Measurements from ENCODE around the gene GALNT10.

GRCh38 chr5:154332451-154332850, 141.9 kb downstream of the GALNT10 start:
- TF ChIP-seq RAD21 (IDR thresholded peaks at IDR 0.05; ENCODE audit: low read length) = no peak
- TF ChIP-seq CTCF (conservative IDR thresholded peaks at IDR 0.05; ENCODE audit: low read depth, low read length) = no peak
- TF ChIP-seq USF2 (IDR thresholded peaks at IDR 0.05; ENCODE audit: low read depth, low read length) = no peak
- TF ChIP-seq RFX5 (IDR thresholded peaks at IDR 0.05; ENCODE audit: low read depth, low read length) = no peak
- no peak for TF ChIP-seq NFE2L2 (IDR thresholded peaks at IDR 0.05; ENCODE audit: low read depth, low read length)
- no peak for TF ChIP-seq POLR2A (IDR thresholded peaks at IDR 0.05; ENCODE audit: low read depth, low read length)
- no peak for TF ChIP-seq BHLHE40 (IDR thresholded peaks at IDR 0.05; ENCODE audit: low read depth, low read length)
- no peak for TF ChIP-seq RCOR1 (IDR thresholded peaks at IDR 0.05; ENCODE audit: insufficient replicate concordance, low read length)
- no peak for TF ChIP-seq MXI1 (IDR thresholded peaks at IDR 0.05; ENCODE audit: borderline replicate concordance, low read depth, low read length)
- no peak for TF ChIP-seq SMC3 (IDR thresholded peaks at IDR 0.05; ENCODE audit: low read depth, low read length)
- no peak for TF ChIP-seq MAFK (IDR thresholded peaks at IDR 0.05; ENCODE audit: low read depth, low read length)
- no peak for TF ChIP-seq MAZ (IDR thresholded peaks at IDR 0.05; ENCODE audit: borderline replicate concordance, low read depth, low read length)

Data from IMR-90 (cell line).